ENCODE results near the gene MICOS13. TPM values are rescaled to one million over a fixed set of nuclear protein-coding genes. Genes with fewer than 3 reads are reported as not detected.
A peak's percentile ranks its signal among the peaks of the same experiment; 100 is the strongest.

MICOS13 gene
- total RNA-seq, 1 experiment from 2014 or later: 32.5 TPM

- DNase-seq (ENCODE audit: low spot score) (no peak), ATAC-seq (no peak)
- Mint-ChIP-seq H3K4me1 (peaks cover 3% of the 10 kb centered on the region; the same call in 1 of the 2 replicates), H3K27ac (0 out of 2 replicates have a peak overlapping the region, but pooled peaks have one; percentile 24), H3K4me3 (no peak overlapping the region), H3K9me3 (no peaks in the 10 kb centered on the region), H3K36me3 (peaks cover 68% of the 10 kb centered on the region), H3K27me3 (ENCODE audit: low read depth) (no peaks in the 10 kb centered on the region)
- ChIA-PET POLR2A (no interaction called here), CTCF (no interaction called here)
- TF ChIP-seq E2F1 (CRISPR knock-in tag; IDR thresholded peaks at IDR 0.05) (no peak), STAT6 (CRISPR knock-in tag; conservative IDR thresholded peaks at IDR 0.05; ENCODE audit: low read depth) (no peak), CBFB (CRISPR knock-in tag; IDR thresholded peaks at IDR 0.05; ENCODE audit: low read depth) (no peak), ZNF416 (CRISPR knock-in tag; IDR thresholded peaks at IDR 0.05) (no peak), ATF6 (CRISPR knock-in tag; IDR thresholded peaks at IDR 0.05) (no peak), ZNF138 (CRISPR knock-in tag; conservative IDR thresholded peaks at IDR 0.05) (no peak), NFE2L1 (CRISPR knock-in tag; IDR thresholded peaks at IDR 0.05) (no peak), PREB (CRISPR knock-in tag; IDR thresholded peaks at IDR 0.05; ENCODE audit: borderline replicate concordance) (no peak), GRHL2 (CRISPR knock-in tag; IDR thresholded peaks at IDR 0.05; ENCODE audit: insufficient replicate concordance, severe bottlenecking) (no peak), ESRRA (CRISPR knock-in tag; IDR thresholded peaks at IDR 0.05; ENCODE audit: borderline replicate concordance) (no peak), ZNF396 (CRISPR knock-in tag; IDR thresholded peaks at IDR 0.05; ENCODE audit: borderline replicate concordance) (no peak), ZNF317 (CRISPR knock-in tag; IDR thresholded peaks at IDR 0.05; ENCODE audit: borderline replicate concordance, low read depth) (no peak), TEAD1 (CRISPR knock-in tag; IDR thresholded peaks at IDR 0.05) (no peak), SOX15 (CRISPR knock-in tag; IDR thresholded peaks at IDR 0.05) (no peak), ZSCAN18 (CRISPR knock-in tag; IDR thresholded peaks at IDR 0.05) (no peak)
Measured at GRCh38 chr19:5661483-5661882, 18.8 kb downstream of the MICOS13 start.

GRCh38 chr19:5655412-5655811 is 24.9 kb downstream of the MICOS13 start:
- POLR2A ChIA-PET: no interaction called here
- CTCF ChIA-PET: no interaction called here
- H3K36me3 Mint-ChIP-seq: peaks cover 70% of the 10 kb centered on the region
- H3K27ac Mint-ChIP-seq: no peak overlapping the region
- no peaks in the 10 kb centered on the region for H3K4me1 Mint-ChIP-seq
- no peak for ATAC-seq
- DNase-seq (ENCODE audit: low spot score): no peak
- H3K27me3 Mint-ChIP-seq (ENCODE audit: low read depth): no peaks in the 10 kb centered on the region
- no peaks in the 10 kb centered on the region for H3K9me3 Mint-ChIP-seq
- H3K4me3 Mint-ChIP-seq: no peak overlapping the region
- no peak for TF ChIP-seq E2F1 (CRISPR knock-in tag; IDR thresholded peaks at IDR 0.05)
- no peak for TF ChIP-seq MXD4 (CRISPR knock-in tag; IDR thresholded peaks at IDR 0.05; ENCODE audit: borderline replicate concordance)
- no peak for TF ChIP-seq TP53 (CRISPR knock-in tag; IDR thresholded peaks at IDR 0.05)
- no peak for TF ChIP-seq FOXJ3 (CRISPR knock-in tag; IDR thresholded peaks at IDR 0.05; ENCODE audit: borderline replicate concordance)
- no peak for TF ChIP-seq ZNF425 (CRISPR knock-in tag; conservative IDR thresholded peaks at IDR 0.05)
- TF ChIP-seq ATF6 (CRISPR knock-in tag; IDR thresholded peaks at IDR 0.05): no peak
- no peak for TF ChIP-seq ZSCAN18 (CRISPR knock-in tag; IDR thresholded peaks at IDR 0.05)
